HG03064 (cell line): ENCODE data around the gene ZC3H7B.
"Not testable (repeated sequence)": the region's sequence is repeated elsewhere in the genome, so short reads cannot be mapped to it uniquely, and the experiment has no call there.

Experiments used
- ATAC-seq: cut with Tn5 transposase; IDR thresholded peaks from one replicate; pipeline ENCODE4 v1.9.1; 2021; ENCODE audit warnings: low read depth; ENCODE audit not compliant: unreplicated experiment

ZC3H7B gene

GRCh38 chr22:41368543-41369423 lies 67.5 kb downstream of the ZC3H7B start:
- ATAC-seq = no peak

DNA sequence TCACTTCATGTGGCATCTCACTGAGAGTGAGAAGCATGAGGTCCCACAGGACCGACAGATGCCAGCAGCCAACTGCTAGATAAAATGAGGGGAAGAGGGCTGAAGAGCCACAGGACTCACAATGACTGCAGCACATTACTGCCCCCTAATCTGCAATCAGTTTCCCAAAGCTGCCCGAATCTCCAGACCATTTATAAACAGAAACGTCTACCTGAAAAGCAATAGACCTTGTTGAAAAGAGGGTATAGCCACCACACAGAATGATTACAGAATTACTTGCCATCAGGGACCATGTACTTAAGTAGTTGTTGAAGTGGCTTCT lies 68.1 kb downstream of the ZC3H7B start:
- no peak for ATAC-seq

DNA sequence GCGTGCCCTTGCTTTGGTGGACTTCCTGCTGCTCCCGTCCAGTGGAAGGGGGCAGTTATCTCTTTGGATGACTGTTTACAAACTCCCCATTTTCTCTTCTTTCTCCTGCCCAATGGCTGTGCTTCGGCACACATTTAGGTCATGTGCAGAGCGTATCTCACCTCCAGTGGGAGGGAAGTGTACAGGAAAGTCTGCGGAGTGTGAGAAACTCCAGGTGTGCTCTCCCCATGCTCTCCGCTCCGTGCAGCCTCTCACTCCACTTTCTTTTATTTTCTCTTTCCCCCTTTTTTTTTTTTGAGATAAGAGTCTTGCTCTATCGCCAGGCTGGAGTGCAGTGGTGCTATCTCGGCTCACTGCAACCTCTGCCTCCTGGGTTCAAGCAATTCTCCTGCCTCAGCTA lies 68.5 kb downstream of the ZC3H7B start:
- no peak for ATAC-seq

DNA sequence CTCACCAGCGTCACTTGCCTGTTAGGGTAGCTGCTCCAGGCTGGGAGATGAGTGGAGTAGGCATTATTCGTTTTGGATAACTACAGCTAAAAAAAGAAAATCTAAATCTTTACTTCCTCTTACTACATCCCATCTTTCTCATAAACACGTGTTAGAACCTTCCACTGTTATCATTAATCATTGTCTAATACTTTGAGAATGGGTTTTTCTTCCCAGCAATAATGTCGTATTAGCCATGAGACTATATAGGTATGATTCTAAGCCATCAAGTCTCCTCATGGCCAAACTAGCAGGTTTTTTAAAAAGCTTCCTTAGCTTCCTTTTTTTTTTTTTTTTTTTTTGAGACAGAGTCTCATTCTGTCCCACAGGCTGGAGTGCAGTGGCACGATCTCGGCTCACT lies 76.5 kb downstream of the ZC3H7B start:
- ATAC-seq = no peak

DNA sequence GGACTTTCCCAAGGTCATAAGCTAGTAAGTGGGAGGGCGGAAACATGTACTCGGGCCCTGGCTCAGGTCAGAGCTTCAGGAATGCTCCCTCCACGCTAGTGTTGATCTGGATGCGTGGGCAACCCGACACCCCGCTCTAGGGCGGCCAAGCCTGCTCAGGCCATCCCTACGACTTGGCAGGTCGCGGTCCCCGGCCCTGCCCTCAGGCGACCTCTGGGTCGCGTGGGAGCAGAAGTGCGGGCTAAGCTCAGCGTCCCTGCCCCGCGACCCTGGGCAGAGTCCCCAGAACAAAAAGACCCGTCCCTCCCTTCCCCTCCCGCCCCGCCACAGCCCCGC lies 79.6 kb downstream of the ZC3H7B start:
- peak; percentile 12 for ATAC-seq

- ATAC-seq = peak; percentile 74
These were observed 80.2 kb downstream of the ZC3H7B start, which contains the start of gene TEF for GRCh38 chr22:41381329-41382097. TSS of gene TEF (plus strand) at chr22:41381942. CDS start at chr22:41382045, 103 bp downstream.

DNA sequence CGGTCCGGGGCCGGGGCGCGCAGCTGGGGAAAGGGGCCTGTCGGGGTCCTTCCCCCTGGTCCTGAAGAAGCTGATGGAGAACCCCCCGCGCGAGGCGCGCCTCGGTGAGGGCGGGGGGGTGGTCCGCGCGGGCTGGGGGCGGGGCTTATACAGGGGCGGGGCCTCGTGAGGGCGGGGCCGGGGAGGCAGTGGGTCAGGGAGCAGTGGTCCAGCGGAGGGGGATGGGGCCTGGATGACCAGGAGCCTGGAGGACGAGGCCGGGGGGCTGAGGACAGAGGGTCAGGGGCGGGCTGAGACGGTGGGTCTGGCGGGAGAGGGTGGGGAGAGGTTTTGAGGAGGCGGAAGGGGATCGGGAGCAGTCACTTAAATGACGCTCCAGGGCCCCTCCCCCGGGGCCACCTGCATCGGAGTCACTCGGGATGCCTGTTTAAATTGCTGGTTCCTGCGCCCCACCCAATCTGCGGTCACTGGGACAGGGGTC lies 80.8 kb downstream of the ZC3H7B start:
- no peak for ATAC-seq

- ATAC-seq = no peak
These were observed 81.3 kb downstream of the ZC3H7B start for GRCh38 chr22:41382610-41383009.

GRCh38 chr22:41383085-41383484 lies 81.8 kb downstream of the ZC3H7B start:
- ATAC-seq = no peak

GRCh38 chr22:41384128-41384527 lies 82.8 kb downstream of the ZC3H7B start:
- ATAC-seq = no peak

- ATAC-seq = no peak
These were observed 86.0 kb downstream of the ZC3H7B start for GRCh38 chr22:41387341-41387740.

GRCh38 chr22:41394012-41394356 lies 92.7 kb downstream of the ZC3H7B start:
- ATAC-seq = no peak

DNA sequence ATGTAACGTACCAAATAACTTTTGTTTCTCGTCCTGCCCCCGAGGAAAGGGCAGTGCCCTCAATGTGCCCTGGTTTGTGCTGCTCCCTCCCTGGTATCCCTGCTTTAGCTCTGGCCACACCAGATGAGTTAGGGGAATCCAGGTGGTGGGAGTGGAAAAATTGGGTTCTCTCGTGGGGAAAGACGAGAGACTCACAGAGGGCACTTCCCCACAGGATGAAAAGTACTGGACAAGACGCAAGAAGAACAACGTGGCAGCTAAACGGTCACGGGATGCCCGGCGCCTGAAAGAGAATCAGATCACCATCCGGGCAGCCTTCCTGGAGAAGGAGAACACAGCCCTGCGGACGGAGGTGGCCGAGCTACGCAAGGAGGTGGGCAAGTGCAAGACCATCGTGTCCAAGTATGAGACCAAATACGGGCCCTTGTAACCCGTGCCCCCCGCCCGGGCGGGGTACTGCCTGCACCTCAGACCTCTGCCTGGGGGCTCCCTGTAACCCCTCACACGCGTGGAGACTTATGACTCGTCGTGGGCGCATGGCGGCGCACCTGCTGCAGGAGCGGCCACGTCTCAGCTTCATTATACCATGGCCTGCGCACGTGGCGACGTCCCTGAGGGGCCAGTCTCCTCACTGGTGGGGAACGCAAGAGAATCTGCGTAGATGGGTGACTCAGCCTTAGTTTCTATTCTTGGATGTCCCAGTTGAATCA lies 94.4 kb downstream of the ZC3H7B start:
- ATAC-seq = no peak

DNA sequence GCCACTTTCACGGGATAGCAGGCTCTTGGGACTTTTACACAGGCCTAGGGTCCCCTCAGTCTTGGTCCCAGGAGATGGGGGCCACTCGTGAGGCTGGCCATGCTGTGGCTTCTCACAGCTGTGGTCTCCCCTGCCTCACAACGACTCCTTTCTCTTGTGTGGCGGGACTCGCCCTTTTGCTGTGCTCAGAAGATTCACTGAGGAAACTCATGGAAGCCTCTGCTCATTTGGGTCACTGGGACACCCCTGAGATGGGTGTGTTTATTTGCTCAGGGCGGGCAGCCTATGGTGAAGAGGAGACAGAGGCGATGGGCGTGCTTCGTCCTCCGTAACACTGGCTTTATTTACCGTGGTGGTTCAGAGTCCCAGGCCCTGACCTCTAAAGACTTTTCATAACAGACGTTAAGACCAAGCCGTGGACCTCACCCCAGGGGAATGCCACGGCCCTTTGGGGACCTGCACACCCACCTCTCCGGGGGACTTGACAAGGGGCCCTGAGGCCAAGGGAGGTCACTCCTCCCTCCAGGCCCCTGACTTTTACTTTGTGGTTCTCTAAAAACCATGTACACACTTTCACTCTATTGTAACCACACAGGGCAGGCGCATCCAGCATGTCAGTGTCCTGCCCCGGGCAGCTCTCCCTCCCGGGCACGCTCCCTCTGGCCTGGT lies 96.0 kb downstream of the ZC3H7B start:
- ATAC-seq = no peak

DNA sequence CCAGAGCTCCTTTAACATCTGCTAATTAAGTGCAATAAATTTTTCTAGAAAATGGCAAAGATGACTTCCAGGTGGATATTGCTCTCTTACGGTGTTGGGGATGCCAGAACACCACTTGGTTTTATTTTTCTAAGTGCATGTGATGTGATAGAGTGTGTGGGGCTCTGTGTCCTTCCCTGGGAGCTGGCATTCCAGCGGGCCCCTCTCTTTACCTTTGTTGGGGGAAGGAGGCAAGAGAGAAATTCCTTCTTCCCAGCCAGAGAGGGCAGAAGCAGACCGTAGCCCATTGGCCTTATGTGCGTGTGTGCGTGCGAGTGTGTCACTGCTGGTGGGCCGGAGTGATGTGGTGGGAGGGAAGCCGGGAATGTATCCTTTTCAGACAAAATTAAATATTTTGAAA lies 97.6 kb downstream of the ZC3H7B start:
- ATAC-seq = no peak

DNA sequence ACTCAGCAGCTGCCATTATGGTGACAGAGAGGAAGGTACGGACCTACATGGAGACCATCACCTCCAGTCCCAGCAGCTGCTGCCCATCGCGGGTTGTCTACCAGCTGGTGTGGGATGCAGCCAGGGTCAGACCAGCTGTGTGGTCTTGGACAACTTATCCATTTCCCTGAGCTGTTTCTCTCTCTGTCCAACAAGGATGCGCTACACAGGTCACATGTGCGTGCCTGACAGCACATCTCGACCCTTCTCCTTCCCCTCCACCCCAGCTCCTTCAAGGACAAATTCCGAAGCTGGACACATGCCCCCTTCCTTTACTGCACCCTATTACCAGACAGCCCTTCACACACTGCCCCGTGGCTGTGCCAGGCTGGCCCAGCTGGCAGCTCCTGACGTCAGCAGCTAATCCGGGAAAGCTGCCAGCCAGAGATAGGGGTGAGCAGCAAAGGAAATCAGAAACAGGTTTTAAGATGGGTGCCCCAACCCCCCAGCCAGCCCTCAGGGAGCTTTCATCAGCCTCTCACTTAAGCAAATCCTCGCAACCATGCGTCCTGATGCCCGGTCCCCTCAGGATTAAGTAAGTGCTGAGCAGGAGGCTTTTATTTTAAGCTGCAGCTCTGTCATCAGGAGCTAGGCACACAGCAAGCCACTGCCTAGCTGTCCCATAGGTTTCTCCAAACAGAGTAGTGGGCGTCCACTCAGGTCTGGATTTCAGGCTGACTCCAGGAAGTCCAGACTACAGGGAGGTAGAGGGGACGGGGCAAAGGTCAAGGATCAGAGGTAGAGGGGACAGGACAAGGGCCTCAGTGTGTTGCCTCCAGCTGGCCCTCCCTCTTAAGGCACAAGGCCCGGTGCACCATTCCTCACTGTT lies 100.7 kb downstream of the ZC3H7B start:
- ATAC-seq = no peak

GRCh38 chr22:41402851-41403250 lies 101.5 kb downstream of the ZC3H7B start:
- not testable (repeated sequence) for ATAC-seq

- ATAC-seq = no peak
These were observed 102.4 kb downstream of the ZC3H7B start for GRCh38 chr22:41403532-41404318.

GRCh38 chr22:41405588-41405987 lies 104.3 kb downstream of the ZC3H7B start:
- ATAC-seq = no peak
